SK-MEL-5 (cell line): Measurements from ENCODE around the gene FLRT1. TPM values are rescaled to one million over a fixed set of nuclear protein-coding genes. Genes with fewer than 3 reads are reported as not detected.

Experiments
- DNase-seq: peaks from one replicate; pipeline ENCODE4 v3.0.0-alpha.2; 2016; ENCODE audit warnings: low read depth, low spot score
- in situ Hi-C: cut with HindIII; loops from 2 replicates; pipeline ENCODE4 v1.10.0; 2016; ENCODE audit warnings: low sequenced_read_pairs, high pct_unique_total_duplicates, low pct_unique_long_range_greater_than_20kb
- total RNA-seq: library from RNA; depleted of rRNA; stranded (reverse); fragments of >200 nt; shearing (Covaris generic); gene quantifications from 2 replicates; pipeline ENCODE4 v1.2.3, GENCODE V29; 2014

FLRT1 gene
- total RNA-seq, 1 experiment from 2014 or later: not detected

DNA sequence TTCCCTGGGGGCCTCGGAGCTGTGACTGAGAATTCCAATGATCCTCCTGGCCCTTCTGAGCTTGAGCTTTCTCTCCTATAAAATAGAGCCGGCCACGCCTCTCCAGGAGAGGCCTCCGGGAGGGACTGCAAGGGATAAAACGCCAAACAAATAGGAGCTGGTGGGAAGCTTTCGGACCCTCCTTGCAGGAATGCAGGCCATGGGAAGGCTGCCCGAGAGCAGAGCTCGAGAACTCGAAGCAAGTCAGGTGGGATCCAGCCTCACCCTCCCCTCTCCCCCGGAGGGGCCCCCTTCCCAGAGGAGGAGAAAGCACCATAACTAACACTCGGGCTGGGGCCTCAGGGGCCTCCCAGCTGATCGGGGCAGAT lies 34.6 kb downstream of the FLRT1 start:
- DNase-seq: no peak
- in situ Hi-C loops: no loop called here

DNA sequence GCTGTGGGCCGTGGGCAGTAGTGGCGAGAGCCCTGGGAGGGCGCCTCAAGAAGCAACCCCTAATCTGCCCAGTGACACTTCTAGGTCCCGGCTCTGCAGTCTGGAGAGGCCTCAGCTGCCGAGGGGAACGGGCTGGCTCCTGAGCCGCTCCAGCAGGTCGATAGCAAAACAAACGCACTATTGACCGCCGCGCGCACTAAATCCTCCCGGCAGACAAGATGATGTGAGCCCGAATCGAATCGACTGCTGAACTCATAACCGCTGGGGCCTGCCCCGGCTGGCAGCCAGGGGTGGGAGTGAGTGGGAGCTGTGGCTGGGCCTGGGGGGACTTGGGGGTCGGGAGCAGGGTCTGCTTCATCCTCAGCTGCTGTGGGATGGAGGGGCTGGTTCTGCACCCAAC lies 36.1 kb downstream of the FLRT1 start:
- no peak for DNase-seq
- in situ Hi-C loops: no loop called here

DNA sequence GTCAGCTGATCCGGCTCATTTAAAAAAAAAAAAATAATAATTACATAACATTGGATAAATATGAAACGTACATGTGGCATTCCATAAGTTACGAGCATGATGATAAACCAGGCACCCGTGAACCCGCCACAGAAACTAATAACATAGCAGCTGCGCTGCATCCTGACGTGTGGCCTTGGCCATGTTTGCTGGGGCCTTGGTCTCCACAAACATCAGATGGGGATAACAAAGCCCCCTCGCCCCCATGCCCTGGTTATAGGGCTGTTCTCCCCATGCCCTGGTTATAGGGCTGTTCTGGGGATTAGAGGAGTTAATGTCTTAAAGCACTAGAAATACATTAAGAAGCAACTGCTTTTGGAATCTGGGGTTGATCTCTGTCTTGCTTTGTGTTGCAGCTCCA lies 36.7 kb downstream of the FLRT1 start:
- in situ Hi-C loops: no loop called here
- DNase-seq: no peak

- in situ Hi-C loops: no loop called here
- no peak for DNase-seq
These were observed 37.1 kb downstream of the FLRT1 start for GRCh38 chr11:64072871-64073270.

GRCh38 chr11:64073542-64073941 lies 37.8 kb downstream of the FLRT1 start:
- no peak for DNase-seq
- in situ Hi-C loops: no loop called here

GRCh38 chr11:64074239-64074638 lies 38.5 kb downstream of the FLRT1 start:
- no peak for DNase-seq
- in situ Hi-C loops: no loop called here

GRCh38 chr11:64076758-64077157 lies 41.0 kb downstream of the FLRT1 start:
- no peak for DNase-seq
- in situ Hi-C loops: no loop called here

- no peak for DNase-seq
- in situ Hi-C loops: no loop called here
These were observed 41.9 kb downstream of the FLRT1 start for GRCh38 chr11:64077607-64078006.

DNA sequence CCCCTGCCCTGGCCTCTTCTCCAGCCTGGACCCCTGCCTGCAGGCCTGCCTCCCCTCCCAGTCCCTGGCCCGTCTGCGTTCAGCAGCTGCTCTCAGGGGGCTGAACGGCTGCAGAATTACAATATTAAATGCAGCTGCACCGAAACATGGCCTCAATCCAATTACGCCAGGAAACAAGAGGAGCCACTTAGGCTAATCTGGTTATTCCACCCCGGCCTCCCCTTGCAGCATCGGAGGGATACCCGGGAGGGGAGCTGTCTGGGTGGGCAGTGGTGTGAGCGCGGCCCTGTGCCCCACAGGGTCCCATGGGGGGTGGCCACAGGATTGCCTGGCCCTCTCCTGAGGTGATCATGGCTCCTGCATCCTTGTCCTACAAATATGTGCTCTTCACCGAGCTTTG lies 42.6 kb downstream of the FLRT1 start:
- in situ Hi-C loops: no loop called here
- DNase-seq: no peak

DNA sequence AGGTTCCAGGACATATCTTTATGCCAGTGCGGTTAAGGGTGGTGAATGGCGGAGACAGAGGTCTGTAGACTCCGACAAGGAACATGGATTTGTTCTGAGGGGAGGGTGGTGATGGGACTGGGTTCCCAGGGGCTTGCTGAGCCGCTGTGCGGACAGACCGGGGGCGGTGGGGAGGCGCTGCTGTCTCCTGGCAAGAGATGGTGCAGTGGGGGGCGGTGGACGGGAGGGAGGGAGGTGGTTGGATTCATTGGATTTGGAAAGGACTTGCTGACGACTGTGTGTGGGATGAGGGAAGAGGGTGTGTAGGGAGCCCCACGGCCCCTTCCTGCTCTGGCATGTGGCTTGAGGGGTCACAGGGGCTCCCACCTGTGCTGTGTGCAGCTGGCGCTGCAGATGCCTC lies 43.2 kb downstream of the FLRT1 start:
- in situ Hi-C loops: no loop called here
- DNase-seq: no peak

- no peak for DNase-seq
- in situ Hi-C loops: no loop called here
These were observed 44.7 kb downstream of the FLRT1 start for GRCh38 chr11:64080390-64080789.

GRCh38 chr11:64081745-64082442 lies 46.2 kb downstream of the FLRT1 start:
- DNase-seq: no peak
- in situ Hi-C loops: no loop called here

DNA sequence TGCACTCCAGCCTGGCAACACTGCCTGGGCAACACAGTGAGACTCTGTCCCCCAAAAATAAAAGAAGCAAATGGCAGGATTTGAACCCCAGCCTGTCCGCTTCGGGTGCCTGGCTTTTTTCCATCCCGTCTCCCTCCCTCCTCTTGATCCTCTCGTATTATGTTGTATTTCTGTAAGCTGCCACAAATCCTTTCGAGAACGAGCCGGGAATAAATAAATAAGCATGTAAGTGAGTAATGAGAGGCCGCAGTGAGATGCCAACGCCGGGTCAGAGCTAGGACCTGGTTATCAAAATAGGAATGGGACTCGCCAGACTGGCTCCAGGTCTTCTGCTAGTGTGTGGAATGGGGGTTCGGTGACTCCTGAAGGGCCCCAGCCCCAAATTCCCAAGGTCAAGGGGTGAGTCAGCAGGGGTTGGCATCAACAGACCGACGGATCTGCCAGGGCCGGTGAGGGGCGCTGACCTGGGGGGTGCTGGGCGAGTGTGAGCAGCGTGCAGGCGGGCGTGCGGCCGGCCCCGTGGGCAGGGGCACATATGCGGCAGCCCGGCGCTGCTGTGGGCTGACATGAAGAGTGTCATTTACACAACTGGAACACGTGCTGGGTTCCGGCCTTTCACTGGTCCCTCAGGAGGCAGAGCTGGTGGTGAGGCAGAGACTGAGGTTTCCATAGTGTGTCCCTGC lies 47.8 kb downstream of the FLRT1 start:
- DNase-seq: no peak

DNA sequence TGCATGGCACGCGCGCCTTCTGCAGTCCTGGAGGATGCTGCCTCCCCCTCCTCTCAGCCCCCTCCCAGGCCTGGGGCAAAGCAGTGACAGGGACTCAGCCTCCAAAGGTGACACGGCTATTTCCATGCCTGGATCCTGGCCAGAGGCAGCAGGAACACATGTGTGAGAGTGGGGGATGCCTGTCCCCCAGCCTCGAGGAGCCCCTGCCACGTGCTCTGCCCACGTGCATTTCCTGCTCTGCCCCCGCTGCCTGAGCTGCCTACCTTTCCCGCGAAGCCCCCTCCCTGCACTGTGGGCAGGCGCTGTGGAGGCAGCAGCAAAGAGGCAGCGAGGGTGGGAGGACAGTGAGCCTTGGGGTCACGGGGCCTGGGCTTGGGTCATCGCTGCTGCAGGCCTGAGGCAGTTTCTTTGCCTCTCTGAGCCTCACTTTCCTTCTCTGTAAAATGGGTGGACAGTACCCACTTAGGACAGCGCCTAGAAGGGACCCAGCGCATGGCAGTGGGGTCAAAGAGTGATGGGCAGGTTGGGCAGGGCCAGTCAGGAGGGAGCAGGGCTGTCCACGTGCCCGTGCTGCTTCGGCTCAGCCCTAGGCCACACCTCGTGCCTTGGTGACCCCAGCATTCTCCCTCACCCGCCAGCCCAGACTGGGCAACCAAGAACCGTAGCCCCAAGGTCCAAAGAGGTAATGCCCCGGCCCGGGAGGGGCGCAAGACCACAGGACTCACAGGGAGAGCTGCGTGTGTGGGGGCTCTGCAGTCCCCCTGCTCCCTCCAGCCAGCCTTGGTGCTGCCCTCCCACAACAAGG lies 48.6 kb downstream of the FLRT1 start:
- in situ Hi-C loops: no loop called here
- no peak for DNase-seq

More for the DNA sequence above, 47.8 kb downstream of the FLRT1 start:
- in situ Hi-C loops: no loop called here

DNA sequence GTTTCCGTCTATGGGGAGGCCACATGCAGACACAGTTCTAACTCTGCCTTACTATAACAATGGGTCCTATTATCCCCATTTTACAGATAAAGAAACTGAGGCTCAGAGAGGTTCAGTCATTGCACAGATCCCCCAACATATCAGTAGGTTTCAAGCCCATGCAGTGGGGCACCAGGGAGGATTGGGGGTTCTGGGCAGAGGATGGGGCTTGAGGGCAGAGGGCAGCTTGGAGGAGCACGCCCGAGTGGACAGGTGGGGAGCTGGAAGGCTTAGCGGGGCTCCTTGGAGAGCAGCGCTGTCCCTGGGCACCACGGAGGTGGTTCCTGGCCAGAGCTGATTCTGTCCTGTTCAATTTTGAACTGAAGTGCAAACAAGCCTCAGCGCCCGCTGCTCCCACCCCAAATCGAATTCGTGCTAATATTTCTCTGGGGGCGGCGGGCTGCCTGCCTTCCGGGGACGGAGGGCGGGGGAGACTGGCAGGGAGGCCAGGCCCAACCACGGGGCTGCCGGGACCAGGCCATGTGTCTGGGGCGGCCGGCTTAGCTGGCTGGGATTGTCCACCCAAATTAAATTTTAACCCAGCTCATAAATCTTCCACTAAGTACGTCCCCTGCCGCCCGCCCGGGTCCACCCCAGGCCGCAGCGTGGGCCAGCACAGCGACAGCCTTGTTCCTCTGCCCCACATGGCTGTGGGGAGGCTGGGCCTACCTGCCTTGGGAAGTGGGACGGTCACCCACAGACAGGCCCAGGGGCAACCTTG lies 49.4 kb downstream of the FLRT1 start:
- in situ Hi-C loops: no loop called here
- DNase-seq: no peak
